Measurements from ENCODE around the gene THSD7B. TPM values are rescaled to one million over a fixed set of nuclear protein-coding genes. Genes with fewer than 3 reads are reported as not detected.

The THSD7B gene
- total and polyA plus RNA-seq, 2 experiments from 2014 or later: 0.86 to 3.8 TPM

DNA sequence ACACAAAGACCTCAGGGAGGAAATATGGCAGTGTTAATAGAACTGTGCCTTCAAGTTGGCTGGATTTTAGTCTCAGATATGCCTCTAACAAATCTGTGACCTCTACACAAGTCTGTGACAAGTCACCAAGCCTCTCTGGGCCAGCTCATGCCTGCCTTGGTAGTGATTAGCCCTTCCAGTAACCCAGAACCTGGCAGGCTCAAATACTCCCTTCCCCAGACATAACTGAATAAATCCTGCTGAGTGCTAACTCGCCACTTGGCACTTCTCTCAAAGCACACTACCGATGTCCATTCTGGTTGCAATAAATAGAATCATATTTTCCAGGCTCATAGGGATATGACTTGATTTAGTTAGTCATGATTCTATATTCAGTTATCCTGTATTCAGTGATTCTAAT is 15.3 kb upstream of the THSD7B start (continued):
- TF ChIP-seq CREB1 (CRISPR knock-in tag; IDR thresholded peaks at IDR 0.05; ENCODE audit: low read depth) (no peak), EZH2phosphoT487 (IDR thresholded peaks at IDR 0.05; ENCODE audit: unreplicated experiment) (no peak)

DNA sequence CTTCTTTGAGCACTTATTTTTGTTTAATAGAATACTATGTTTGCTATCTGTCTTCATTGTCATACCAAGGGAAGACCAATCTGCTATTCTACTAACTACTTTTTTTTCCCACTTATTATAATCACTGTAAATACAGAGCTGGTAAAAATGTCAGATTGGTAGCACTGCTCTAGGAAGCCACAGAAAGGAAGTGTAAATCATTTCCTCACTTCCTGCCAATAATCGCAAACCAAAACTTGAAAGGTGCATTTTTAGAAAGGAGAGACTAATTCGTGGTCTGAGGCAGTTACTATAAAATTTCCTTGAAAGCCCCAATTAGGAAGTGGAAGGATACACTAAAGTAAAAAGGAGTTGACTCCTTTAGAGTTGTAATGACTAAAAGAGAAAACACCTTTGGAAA is 13.9 kb upstream of the THSD7B start:
- no peaks in the 10 kb centered on the region for H3K36me3 ChIP-seq (ENCODE audit: insufficient read depth)
- H4K20me1 ChIP-seq (replicated peaks; ENCODE audit: insufficient read depth): no peaks in the 10 kb centered on the region
- H3K79me2 ChIP-seq (replicated peaks; ENCODE audit: insufficient read depth): no peaks in the 10 kb centered on the region
- TF ChIP-seq, protein P1, sequence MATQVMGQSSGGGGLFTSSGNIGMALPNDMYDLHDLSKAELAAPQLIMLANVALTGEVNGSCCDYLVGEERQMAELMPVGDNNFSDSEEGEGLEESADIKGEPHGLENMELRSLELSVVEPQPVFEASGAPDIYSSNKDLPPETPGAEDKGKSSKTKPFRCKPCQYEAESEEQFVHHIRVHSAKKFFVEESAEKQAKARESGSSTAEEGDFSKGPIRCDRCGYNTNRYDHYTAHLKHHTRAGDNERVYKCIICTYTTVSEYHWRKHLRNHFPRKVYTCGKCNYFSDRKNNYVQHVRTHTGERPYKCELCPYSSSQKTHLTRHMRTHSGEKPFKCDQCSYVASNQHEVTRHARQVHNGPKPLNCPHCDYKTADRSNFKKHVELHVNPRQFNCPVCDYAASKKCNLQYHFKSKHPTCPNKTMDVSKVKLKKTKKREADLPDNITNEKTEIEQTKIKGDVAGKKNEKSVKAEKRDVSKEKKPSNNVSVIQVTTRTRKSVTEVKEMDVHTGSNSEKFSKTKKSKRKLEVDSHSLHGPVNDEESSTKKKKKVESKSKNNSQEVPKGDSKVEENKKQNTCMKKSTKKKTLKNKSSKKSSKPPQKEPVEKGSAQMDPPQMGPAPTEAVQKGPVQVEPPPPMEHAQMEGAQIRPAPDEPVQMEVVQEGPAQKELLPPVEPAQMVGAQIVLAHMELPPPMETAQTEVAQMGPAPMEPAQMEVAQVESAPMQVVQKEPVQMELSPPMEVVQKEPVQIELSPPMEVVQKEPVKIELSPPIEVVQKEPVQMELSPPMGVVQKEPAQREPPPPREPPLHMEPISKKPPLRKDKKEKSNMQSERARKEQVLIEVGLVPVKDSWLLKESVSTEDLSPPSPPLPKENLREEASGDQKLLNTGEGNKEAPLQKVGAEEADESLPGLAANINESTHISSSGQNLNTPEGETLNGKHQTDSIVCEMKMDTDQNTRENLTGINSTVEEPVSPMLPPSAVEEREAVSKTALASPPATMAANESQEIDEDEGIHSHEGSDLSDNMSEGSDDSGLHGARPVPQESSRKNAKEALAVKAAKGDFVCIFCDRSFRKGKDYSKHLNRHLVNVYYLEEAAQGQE (IDR thresholded peaks at IDR 0.05; ENCODE audit: unreplicated experiment): no peak
- no peak for TF ChIP-seq ZNF114 (CRISPR knock-in tag; IDR thresholded peaks at IDR 0.05)
- no peak for TF ChIP-seq ZNF331 (CRISPR knock-in tag; IDR thresholded peaks at IDR 0.05; ENCODE audit: low read depth)
- TF ChIP-seq JUNB (IDR thresholded peaks at IDR 0.05; ENCODE audit: unreplicated experiment): no peak
- no peak for TF ChIP-seq STAT1 (IDR thresholded peaks at IDR 0.05; ENCODE audit: unreplicated experiment)
- TF ChIP-seq EZH2phosphoT487 (IDR thresholded peaks at IDR 0.05; ENCODE audit: unreplicated experiment): no peak
- TF ChIP-seq CTCF (conservative IDR thresholded peaks at IDR 0.05; ENCODE audit: low read depth in 2 of 2): no peak
- TF ChIP-seq POLR2AphosphoS5 (IDR thresholded peaks at IDR 0.05; ENCODE audit: low read depth): no peak
- TF ChIP-seq, protein P2, sequence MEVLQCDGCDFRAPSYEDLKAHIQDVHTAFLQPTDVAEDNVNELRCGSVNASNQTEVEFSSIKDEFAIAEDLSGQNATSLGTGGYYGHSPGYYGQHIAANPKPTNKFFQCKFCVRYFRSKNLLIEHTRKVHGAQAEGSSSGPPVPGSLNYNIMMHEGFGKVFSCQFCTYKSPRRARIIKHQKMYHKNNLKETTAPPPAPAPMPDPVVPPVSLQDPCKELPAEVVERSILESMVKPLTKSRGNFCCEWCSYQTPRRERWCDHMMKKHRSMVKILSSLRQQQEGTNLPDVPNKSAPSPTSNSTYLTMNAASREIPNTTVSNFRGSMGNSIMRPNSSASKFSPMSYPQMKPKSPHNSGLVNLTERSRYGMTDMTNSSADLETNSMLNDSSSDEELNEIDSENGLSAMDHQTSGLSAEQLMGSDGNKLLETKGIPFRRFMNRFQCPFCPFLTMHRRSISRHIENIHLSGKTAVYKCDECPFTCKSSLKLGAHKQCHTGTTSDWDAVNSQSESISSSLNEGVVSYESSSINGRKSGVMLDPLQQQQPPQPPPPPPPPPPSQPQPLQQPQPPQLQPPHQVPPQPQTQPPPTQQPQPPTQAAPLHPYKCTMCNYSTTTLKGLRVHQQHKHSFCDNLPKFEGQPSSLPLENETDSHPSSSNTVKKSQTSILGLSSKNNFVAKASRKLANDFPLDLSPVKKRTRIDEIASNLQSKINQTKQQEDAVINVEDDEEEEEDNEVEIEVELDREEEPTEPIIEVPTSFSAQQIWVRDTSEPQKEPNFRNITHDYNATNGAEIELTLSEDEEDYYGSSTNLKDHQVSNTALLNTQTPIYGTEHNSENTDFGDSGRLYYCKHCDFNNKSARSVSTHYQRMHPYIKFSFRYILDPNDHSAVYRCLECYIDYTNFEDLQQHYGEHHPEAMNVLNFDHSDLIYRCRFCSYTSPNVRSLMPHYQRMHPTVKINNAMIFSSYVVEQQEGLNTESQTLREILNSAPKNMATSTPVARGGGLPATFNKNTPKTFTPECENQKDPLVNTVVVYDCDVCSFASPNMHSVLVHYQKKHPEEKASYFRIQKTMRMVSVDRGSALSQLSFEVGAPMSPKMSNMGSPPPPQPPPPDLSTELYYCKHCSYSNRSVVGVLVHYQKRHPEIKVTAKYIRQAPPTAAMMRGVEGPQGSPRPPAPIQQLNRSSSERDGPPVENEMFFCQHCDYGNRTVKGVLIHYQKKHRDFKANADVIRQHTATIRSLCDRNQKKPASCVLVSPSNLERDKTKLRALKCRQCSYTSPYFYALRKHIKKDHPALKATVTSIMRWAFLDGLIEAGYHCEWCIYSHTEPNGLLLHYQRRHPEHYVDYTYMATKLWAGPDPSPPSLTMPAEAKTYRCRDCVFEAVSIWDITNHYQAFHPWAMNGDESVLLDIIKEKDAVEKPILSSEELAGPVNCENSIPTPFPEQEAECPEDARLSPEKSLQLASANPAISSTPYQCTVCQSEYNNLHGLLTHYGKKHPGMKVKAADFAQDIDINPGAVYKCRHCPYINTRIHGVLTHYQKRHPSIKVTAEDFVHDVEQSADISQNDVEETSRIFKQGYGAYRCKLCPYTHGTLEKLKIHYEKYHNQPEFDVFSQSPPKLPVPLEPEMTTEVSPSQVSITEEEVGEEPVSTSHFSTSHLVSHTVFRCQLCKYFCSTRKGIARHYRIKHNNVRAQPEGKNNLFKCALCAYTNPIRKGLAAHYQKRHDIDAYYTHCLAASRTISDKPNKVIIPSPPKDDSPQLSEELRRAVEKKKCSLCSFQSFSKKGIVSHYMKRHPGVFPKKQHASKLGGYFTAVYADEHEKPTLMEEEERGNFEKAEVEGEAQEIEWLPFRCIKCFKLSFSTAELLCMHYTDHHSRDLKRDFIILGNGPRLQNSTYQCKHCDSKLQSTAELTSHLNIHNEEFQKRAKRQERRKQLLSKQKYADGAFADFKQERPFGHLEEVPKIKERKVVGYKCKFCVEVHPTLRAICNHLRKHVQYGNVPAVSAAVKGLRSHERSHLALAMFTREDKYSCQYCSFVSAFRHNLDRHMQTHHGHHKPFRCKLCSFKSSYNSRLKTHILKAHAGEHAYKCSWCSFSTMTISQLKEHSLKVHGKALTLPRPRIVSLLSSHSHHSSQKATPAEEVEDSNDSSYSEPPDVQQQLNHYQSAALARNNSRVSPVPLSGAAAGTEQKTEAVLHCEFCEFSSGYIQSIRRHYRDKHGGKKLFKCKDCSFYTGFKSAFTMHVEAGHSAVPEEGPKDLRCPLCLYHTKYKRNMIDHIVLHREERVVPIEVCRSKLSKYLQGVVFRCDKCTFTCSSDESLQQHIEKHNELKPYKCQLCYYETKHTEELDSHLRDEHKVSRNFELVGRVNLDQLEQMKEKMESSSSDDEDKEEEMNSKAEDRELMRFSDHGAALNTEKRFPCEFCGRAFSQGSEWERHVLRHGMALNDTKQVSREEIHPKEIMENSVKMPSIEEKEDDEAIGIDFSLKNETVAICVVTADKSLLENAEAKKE (CRISPR knock-in tag; IDR thresholded peaks at IDR 0.05): no peak
- TF ChIP-seq, protein P3, sequence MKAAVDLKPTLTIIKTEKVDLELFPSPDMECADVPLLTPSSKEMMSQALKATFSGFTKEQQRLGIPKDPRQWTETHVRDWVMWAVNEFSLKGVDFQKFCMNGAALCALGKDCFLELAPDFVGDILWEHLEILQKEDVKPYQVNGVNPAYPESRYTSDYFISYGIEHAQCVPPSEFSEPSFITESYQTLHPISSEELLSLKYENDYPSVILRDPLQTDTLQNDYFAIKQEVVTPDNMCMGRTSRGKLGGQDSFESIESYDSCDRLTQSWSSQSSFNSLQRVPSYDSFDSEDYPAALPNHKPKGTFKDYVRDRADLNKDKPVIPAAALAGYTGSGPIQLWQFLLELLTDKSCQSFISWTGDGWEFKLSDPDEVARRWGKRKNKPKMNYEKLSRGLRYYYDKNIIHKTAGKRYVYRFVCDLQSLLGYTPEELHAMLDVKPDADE (IDR thresholded peaks at IDR 0.05): no peak
- TF ChIP-seq CREB1 (CRISPR knock-in tag; IDR thresholded peaks at IDR 0.05; ENCODE audit: low read depth): no peak
- Mint-ChIP-seq H3K9me3 (no peaks in the 10 kb centered on the region), H3K4me3 (no peak overlapping the region), H3K27ac (no peak overlapping the region), H3K4me1 (peaks cover 2% of the 10 kb centered on the region; the same call in 1 of the 3 replicates), H3K27me3 (ENCODE audit: insufficient read depth, low read depth, poor library complexity) (peaks cover 6% of the 10 kb centered on the region), H3K36me3 (ENCODE audit: low read depth) (no peaks in the 10 kb centered on the region)
- H2AFZ ChIP-seq: no peak overlapping the region
- ATAC-seq: no peak
- no peak for DNase-seq (ENCODE audit: low spot score)
- H3K4me2 ChIP-seq: no peak overlapping the region
- H3K4me3 ChIP-seq: no peak overlapping the region
- H3K27me3 ChIP-seq (ENCODE audit: insufficient read depth): no peaks in the 10 kb centered on the region
- H3K9me2 ChIP-seq (ENCODE audit: insufficient read depth): 0 out of 2 replicates have a peak, but pooled peaks cover 3% of the 10 kb centered on the region
- no peaks in the 10 kb centered on the region for H3F3A ChIP-seq (replicated peaks; ENCODE audit: low read depth)
- no peak overlapping the region for H3K27ac ChIP-seq (ENCODE audit: low read depth)
- H3K4me1 ChIP-seq (ENCODE audit: insufficient read depth): no peaks in the 10 kb centered on the region
